HG03196 (cell line): Measurements from ENCODE around the gene KDSR.

Experiments used
- ATAC-seq: cut with Tn5 transposase; IDR thresholded peaks from one replicate; pipeline ENCODE4 v1.9.1; 2021; ENCODE audit not compliant: unreplicated experiment

Gene KDSR, protein sequence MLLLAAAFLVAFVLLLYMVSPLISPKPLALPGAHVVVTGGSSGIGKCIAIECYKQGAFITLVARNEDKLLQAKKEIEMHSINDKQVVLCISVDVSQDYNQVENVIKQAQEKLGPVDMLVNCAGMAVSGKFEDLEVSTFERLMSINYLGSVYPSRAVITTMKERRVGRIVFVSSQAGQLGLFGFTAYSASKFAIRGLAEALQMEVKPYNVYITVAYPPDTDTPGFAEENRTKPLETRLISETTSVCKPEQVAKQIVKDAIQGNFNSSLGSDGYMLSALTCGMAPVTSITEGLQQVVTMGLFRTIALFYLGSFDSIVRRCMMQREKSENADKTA

DNA sequence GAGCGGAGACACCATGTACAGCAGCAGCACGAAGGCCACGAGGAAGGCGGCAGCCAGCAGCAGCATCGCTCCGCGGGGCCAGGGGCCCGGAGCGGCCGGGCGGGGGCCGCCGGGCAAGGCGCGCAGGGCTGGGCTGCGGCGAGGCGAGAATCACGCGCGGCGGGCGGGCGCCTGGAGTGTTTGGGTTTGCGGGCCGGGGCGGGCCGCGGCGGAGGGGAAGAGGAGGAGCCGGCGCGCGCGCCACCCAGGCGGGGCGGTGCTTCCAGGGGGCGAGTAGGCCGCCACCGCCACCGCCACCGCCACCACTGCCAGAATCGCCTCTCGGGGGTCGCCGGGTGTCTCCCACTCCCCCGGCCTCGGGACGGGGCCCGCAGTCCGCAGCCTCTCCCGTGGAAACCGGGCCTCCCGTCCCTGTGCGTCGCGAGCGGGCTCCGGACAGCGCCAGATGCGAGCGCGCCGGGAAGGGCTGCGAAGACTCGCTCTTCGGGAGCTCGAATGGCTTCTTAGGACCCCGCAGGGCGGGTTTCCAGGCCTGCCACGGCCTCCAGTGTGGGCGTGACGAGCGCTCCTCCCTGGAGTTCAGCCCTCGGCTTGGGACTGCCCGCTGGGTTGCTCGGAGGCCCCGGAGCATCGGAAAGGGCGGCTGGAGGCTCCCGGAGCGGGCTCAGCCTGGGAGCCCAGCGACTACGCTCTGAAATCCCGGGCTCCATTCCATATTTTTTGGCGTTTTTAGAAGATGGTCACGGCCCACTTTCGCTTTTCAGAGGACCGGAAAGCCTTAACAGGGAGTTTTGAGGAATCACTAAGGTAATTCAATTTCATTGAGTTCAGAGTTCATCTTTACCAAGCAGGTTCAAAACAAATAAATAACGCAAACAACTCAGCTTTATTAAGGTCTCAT is at the start of gene KDSR:
Gene KDSR, minus strand, starts transcription at position 154 of the 901 bp plus-strand sequence. Its CDS starts 88 bp downstream, at position 66.
- peak; percentile 90 for ATAC-seq

DNA sequence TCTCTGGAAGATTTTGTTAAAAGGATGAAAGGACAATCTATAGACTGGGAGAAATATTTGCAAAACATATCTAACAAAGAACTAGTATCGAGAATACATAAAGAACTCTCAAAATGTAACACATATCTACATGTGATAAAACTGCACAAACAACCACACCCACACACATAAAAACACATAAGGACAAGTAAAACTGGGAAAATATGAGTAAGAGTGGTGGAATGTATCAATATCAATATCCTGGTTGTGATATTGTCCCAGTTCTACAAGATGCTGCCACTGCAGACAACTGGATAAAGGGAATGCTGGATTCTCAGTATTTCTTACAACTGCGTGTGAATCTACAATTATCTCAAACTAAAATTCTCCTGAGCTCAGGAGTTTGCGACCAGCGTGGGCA is 45.9 kb upstream of the KDSR start:
- no peak for ATAC-seq

DNA sequence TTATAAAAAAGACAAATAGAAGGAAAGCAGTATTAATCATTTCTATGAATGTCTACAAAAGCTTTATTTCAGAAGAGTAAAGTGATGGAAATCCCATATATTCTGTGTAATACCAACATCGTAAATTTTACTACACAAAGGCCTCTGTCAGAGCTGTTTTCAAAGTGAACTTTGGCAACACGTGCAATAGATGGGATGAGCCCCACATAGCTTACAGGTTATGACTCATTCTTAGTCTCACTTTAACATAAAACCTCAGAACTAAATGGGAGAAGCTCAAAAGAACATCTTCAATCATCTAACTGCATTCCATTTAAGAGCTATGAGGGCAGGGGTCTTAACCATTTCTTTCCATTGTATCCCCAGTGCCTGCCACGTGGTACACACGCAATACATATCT is 43.8 kb upstream of the KDSR start:
- no peak for ATAC-seq

DNA sequence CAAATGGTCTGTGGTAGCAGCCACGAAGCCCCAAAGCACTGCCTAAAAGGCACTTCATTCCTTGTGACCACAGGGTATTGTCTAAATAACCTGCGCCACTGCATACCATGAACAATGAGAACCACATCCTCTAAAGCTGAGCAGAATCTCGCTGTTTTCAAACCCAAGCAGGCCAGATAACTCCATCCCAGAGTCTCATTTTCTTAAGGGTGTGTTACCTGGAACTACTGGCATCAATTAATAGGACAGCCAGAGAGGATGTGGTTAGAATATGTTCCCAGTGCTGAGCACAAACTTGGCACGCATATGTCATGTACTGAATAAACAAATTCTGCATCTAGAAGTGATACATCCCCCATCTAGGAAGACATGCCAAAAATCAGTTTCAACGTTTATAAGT is 42.3 kb upstream of the KDSR start:
- no peak for ATAC-seq

DNA sequence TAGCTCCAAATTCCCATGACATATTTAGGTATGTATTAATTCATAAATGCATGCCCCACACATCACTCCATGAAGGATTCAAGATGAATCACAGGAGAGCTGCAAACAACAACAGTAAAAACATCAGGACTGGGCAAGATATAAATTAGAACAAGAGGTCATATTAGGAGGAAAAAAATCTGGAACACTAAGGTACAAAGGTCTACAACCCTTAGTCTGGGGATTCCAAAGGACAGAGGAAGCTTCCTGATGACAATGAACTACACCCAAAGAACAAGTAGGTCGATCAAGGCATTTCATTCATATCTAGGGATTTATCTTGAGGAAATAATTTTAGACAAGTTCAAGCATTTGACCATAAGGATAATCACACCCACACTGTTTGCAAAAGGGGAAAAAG is 40.7 kb upstream of the KDSR start:
- ATAC-seq, result no peak

DNA sequence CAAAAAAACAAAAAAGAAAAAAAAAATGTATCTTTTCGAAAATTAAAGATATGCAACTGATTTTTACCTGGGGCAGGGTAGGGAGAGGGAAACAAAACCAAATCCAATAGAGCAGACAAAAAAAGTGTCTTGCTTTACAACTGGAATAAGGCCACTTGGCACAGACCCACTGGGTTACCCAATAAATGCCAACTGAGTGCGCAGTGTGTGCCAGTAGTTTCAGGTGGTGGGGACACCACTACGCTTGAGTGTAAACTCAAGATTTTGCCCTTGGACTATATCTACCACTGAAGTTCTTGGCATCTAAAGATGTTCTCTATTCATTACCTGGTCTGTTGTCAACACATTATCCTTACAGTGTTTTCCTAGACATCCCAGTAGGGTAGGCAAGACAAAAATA is 39.0 kb upstream of the KDSR start:
- ATAC-seq, result no peak

DNA sequence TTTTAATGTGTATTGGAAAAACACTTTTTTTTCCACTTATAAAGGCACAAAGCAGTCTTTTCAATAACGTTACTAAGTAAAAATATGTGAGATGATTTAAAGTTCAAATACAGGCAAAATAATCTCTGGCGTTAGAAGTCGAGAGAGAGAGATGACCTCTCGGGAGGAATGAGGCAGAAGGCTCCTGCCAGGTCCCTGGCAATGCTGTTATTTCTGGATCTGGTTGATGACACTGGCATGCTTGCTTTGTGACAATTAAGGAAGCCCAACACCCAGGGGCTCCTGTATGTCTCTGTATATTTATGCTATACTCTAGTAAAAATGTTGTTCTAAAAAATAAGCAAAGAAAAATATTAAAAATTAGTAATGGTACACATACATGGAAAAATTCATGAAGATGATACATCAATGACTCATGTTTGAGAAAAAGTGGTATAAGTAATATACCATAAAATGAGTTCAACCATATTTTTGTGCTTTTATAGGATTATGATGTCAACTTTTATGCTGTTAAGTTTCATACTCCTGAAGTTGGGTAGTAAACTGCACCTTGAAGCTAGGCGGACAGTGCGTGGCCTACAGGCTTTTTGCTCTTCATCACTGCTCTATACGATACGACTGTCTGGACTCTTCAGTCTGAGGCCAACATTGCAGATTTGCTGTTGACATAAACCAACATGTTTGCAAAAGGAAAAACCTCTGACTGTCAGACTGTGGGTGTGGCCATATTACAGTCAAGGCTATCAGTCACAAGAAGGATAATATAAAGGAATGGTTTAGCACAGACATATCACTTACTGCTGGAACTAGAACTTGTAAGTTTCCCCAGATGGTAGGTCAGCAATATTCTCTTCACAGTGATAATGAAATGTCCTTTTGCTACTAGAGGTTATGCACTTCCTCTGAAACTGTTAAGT is 35.5 kb upstream of the KDSR start:
- no peak for ATAC-seq

DNA sequence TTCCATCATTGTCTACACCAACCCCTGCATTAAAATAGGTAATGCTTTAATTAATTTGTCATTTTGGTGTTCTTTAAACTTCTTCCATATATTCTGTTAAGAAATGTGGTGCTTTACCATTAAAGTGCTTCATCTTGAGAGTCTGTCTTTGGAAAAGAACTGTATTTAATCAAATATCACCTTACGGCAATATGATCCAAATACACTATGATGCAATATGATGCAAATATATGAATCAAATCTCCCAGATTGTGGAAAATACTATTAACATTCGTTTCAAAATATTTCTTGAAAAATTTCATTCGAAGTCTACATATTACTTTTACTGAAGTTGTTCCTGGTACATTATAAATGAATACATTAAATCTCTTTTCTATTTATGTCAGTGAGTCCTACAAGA is 32.3 kb upstream of the KDSR start:
- ATAC-seq, result no peak

DNA sequence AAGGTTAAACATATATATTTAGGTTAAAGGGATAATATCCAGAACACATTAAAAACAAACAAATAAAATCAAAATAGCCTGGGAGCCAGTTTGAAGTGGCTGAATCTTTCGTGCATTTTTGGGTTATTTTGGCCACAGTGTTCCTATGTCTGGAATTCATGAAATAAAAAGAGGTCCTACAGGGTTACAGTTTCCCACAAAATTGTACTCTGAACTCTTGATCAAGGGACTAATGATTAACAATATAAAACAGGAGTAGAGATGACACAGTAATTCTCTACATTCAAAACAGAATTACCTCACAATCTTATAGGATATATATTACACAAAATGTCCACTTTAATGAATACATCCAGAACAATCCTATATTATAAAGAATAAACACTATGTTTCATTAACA is 30.3 kb upstream of the KDSR start:
- no peak for ATAC-seq

DNA sequence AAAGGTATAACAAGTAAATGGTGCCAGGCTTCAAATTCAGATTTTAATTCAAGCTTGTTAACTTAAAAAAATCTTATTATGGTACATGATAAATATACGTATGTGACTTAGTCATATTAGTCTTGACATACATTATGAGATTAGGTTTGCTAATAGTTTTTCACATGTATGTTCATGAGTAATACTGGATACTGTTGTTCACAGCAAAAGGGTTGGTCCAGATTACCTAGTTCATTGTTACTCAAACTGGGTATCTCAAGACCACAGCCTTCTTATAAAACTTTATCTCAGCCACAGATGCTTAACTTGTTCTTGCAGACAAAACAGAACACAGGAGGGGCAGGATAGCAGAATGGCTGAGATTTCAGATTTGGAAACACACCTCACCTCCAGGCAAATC is 28.5 kb upstream of the KDSR start:
- no peak for ATAC-seq

DNA sequence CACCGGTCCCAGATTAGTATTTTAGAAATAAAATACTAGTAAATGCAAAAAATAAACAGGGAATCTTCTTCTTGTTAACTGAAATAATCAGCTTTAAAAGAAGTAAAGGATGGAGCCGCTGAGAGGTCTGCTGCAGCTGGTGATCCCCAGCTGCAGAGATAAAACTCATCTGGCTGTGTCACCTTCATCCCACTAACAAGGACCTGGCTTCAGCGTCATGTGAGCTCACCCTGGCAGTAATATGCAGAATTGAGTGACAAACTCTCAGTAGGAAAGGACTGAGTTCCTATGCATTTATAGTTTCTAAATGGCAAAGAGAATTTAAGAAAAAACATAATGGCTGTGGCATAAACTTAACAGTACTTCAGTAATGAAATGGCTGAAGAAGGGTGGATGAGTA is 27.9 kb upstream of the KDSR start:
- ATAC-seq, result no peak

DNA sequence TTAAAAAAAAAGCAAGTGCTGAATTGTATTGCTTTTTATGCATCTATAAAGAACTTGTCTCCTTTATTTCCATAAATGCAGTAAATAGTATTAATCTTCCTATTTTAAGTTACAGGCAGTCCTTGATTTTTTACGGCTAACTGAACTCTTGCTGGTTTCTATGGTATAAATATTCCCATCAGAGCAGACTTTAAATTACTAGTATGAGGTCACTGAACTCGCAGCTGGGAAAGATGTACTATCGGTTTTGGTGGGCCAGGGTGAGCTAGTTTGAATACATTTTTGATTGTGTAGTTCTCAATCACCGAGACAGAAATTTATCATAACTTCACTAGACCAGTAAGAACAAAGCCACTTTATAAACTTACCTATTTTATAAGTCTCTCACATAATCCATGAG is 20.9 kb upstream of the KDSR start:
- no peak for ATAC-seq

DNA sequence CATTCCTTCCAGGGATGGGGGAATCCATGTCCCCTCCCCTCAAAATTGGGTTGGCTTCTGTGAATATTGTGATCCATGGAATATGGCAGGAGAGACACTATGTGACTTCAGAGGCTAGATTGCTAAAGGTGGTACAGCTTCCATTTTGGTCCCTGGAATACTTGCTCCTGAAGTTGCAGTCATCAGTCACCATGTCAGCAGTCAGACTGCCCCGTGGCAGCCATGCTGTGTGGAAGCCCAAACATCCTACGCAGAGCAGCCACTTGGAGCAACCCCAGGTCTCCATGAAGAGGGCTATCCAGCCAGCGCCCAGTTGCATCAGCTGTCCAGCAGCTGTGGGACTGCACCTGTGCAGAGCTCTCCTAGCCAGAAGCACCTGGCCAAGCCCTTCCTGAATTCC is 15.8 kb upstream of the KDSR start:
- no peak for ATAC-seq

DNA sequence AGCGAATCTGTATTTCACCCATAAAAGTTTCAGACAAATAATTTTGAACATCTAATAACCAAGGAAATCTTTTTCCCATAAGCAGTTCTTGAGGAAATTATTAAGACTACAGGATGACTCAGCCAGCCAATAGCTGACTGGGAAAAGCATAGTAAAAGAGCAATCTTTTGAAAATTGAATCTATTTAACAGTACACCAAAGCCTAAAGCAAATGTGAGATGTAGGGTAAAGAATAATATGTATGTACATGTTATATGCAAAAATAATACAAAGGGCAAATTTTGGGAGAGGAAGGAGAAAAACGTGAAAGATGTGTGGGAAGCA is 12.6 kb upstream of the KDSR start:
- ATAC-seq, result no peak

DNA sequence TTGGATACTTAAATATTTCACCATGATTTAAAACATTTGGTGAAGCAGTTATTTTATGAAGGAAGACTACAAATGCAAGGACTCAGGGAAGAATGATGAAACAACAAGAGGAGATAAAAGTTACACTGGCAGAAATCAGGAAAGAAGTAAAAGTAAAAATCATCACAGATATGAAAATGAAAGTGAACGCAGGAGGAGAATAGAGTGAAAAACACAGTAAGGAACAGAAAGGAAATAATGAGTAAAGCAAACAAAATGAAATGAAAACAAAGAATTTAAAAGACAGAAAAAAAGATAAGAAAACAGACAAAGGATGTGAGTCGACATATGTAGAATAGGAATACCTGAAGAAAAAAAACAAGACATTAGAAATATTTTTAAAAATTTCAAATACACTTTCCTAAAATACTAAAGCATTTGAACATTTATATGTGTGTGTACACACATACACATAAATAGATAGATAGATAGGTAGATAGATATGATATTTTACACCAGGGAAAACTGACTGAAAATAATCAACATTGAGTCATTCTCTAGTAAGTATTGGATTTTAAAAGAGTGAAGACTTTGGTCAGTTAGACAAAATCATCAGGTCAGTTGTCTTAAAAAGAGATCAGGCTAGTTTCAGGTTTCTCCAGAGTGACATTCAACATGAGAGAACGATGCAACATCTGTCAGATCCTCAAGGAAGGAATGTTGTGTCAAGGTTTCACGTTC is 12.1 kb upstream of the KDSR start:
- no peak for ATAC-seq

DNA sequence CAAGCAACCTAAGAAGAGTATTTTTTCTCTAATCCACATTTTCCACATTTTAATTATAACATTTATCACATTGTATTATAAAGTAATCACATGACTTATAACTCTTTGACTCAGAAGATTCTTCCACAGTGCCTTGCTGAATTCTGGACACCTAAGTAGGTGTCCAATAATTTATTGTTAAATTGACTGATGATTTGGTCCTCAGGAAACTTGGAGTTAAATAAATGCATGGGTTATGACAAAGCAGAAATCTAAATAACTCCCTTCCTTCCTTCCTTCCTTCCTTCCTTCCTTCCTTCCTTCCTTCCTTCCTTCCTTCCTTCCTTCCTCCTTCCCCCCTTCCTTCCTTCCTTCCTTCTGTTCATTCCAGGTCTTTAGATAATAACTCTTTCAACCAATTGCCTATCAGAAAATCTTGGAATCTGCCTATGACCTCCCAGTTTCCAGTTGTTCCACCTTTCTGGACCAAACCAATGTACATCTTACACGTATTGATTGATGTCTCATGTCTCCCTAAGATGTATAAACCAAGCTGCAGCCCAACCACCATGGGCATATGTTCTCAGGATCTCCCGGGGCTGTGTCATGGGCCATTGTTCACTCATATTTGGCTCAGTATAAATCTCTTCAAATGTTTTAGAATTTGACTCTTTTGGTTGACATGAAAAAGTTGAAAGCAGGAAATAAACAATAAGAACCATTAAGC is 10.4 kb upstream of the KDSR start:
- no peak for ATAC-seq

DNA sequence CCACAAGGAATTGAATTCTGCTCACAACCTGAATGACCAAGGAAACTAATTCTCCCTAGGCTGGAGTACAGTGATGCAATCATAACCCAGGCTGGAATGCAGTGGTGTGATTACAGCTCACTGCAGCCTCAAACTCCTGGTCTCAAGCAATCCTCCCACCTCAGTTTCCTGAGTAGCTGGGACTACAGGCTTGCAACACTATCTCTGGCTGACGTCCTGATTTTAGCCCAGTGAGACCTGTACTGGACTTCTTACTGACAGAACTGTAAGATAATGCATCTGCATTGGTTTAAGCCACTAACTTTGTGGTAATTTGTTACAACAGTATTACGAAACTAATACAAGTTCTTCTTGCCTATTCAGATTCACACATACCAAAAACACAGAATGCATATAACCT is 9.5 kb upstream of the KDSR start:
- ATAC-seq, result no peak

DNA sequence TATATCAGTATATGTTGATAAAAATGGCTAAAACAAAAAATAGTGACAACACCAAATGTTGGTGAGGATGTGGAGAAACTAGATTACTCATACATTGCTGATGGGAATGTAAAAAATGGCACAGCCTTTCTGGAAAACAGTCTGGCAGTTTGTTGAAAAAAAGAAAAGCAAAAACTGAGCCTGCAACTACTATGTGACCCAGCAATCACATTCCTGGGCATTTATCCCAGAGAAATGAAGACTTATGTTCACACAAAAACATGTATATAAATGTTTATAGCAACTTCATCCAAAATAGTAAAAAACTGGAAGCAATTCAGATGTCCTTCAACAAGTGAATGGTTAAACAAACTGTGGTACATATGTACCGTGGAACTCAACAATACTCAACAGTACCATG is 7.5 kb upstream of the KDSR start:
- ATAC-seq, result no peak

DNA sequence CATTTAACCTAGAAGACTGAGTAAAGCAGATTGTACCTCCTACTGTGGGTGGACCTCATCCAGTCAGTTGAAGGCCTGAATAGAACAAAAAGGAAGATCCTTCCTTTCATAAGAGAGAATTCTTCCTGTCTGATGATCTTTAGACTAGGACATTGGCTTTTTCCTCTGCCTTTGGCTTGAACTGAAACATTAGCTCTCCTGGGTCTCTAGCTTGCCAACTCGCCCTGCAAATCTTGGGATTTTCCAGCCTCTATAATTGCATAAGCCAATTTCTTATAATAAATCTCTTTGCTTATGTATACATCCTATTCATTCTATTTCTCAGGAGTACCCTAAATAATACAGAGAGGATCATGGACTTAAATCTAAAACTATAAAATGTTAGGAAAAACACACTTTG is 6.2 kb upstream of the KDSR start:
- ATAC-seq, result no peak

DNA sequence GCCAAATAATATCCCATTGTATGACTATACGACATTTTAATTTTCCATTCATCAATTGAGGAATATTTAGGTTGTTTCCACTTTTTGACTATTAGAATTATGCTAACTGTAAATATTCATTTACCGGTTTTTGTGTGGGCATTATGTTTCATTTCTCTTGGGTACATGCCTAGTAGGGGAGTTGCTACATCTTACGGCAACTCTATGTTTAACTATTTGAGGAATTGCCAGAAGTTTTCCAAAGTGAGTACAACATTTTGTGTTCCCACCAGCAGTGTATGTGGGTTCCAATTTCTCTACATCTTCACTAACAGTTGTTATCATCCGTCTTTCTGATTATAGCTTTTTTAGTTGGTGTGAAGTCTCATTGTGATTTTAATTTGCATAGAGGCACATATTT is 1.6 kb upstream of the KDSR start:
- no peak for ATAC-seq
